Pons (tissue), 1 donor: ENCODE measurements around the gene ARID2.

Experiments
- DNase-seq: peaks from one replicate; pipeline ENCODE4 v3.0.0-alpha.2; 2016; ENCODE audit warnings: low spot score

ARID2 gene, protein sequence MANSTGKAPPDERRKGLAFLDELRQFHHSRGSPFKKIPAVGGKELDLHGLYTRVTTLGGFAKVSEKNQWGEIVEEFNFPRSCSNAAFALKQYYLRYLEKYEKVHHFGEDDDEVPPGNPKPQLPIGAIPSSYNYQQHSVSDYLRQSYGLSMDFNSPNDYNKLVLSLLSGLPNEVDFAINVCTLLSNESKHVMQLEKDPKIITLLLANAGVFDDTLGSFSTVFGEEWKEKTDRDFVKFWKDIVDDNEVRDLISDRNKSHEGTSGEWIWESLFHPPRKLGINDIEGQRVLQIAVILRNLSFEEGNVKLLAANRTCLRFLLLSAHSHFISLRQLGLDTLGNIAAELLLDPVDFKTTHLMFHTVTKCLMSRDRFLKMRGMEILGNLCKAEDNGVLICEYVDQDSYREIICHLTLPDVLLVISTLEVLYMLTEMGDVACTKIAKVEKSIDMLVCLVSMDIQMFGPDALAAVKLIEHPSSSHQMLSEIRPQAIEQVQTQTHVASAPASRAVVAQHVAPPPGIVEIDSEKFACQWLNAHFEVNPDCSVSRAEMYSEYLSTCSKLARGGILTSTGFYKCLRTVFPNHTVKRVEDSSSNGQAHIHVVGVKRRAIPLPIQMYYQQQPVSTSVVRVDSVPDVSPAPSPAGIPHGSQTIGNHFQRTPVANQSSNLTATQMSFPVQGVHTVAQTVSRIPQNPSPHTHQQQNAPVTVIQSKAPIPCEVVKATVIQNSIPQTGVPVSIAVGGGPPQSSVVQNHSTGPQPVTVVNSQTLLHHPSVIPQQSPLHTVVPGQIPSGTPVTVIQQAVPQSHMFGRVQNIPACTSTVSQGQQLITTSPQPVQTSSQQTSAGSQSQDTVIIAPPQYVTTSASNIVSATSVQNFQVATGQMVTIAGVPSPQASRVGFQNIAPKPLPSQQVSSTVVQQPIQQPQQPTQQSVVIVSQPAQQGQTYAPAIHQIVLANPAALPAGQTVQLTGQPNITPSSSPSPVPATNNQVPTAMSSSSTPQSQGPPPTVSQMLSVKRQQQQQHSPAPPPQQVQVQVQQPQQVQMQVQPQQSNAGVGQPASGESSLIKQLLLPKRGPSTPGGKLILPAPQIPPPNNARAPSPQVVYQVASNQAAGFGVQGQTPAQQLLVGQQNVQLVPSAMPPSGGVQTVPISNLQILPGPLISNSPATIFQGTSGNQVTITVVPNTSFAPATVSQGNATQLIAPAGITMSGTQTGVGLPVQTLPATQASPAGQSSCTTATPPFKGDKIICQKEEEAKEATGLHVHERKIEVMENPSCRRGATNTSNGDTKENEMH (N-terminal part only)

DNA sequence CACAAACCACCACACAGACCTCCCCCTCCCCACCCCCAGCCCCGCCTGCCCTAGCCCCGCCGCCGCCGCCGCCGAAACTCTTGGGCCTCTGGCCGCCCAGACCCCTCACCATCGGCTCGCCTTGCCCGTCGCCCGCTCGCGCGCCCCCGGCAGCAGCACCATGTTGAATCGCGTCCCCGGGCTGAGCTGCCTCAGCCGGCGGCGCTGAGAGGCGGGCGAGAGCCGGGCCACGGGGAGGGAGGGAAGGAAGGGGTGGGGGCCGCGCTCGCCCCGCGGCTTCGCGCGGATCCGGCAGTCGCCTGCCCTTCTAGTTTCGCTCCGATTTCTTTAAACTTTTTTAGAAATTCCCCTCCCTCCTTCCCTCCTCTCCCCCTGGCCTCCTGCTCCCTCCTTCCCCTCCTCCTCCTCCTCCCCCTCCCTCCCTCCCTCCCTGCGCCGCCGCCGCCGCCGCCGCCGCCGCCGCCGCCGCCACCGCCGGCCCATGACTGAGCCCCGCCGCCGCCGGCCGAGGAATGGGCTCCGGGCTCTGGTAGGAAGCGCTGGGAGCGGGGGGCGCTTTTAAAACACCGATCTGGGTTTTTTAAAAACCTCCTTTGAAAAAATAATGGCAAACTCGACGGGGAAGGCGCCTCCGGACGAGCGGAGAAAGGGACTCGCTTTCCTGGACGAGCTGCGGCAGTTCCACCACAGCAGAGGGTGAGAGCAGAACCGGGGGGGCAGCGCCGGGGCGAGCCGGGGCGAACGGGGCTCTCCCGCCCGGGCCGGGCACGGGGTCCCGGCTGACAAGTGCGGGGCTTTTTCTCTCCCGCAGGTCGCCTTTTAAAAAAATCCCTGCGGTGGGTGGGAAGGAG lies at the start of gene ARID2:
Gene ARID2, plus strand, starts transcription at position 474 of the 851 bp plus-strand sequence. Its CDS starts 131 bp downstream, at position 605.
- peak; percentile 46 for DNase-seq

DNA sequence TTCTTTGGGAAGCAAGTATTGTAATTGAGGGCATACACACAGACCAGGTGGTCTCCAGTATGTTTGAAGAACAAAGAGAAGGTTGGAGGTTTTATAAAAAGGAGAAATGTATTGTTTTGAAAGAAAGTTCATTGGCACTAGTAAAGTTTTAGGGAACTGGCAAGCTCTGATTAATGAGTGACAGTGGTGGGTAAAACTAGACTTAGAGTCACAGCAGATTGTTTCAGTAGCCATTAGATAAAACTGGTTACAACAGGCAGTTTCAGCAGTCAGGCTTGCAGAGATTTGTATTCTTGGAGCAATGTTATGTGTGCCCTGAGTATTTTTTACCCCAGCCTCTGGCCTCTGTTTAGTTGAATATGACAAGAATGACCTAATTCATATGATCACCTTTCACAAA lies 49.1 kb upstream of the ARID2 start:
- DNase-seq, result no peak

DNA sequence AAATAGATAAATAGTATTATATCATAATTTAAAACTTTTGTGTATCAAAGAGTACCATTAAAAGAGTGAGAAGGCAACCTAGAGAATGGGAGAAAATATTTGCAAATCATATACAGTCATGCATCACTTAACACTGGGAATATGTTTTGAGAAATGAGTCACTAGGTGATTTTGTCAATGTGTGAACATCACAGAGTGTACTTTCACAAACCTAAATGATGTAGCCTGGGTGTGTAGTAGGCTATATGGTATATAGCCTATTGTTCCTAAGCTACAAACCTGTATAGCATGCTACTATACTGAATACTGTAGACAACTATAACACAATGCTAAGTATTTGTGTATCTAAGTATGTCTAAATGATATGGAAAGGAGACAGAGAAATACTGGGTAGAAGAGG lies 48.0 kb upstream of the ARID2 start:
- no peak for DNase-seq

DNA sequence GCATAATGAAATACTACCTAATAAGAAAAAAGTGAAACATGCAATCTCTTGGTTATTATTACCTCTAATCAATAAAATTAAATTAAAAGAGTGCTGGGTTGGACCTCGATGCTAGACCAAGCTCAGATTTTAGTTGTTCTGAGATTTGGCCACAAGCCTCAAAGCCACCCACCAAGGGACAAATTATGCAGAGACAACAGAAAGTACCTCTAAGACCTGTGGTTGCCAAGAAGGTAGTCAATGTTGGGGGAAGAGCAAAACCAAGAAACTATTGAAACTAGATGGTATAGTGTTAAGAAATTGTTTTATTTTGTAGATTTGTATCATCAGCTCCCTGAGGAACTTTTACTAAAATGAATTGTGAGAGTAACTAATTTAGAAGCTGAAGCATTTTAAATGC lies 43.8 kb upstream of the ARID2 start:
- no peak for DNase-seq

DNA sequence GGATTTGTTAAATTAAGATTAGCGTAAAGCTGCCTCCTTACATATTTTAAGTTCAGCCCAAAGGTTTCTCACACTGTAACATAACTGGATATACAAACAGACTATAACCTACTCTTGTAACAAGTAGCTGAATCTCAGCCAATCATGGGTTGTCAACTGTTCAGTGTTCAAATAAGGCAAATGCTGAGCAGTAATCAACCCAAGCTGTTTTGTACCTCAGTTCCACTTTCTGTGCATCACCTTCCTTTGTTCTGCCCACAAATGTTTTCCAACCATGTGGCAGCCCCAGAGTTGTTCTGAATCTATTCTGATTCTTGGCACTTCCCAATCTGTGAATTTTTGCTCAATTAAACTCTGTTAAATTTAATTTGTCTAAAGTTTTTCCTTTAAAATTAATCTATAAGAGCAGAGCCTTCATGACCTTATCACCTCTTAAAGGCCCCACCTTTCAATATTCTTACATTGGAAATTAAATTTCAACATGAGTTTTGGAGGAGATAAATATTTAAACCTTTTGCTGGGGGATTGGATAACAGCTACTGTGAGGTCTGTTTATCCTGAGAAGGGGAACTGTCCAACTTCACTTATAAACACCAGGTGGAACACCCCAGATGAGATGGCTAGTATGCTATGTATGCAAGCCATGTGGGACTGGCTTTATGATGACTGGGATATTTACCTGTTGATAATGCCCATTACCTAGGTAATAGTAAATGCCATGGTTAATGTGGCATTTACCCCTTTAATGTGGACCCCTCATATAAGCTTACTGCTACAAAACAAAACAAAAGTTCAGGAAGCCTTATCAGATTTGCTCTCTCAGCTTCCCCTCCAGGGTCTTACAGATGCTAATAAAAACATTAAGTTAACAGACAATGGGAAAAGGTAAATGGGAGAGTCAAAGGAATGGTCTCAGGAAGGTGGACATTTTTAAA lies 42.2 kb upstream of the ARID2 start:
- no peak for DNase-seq

DNA sequence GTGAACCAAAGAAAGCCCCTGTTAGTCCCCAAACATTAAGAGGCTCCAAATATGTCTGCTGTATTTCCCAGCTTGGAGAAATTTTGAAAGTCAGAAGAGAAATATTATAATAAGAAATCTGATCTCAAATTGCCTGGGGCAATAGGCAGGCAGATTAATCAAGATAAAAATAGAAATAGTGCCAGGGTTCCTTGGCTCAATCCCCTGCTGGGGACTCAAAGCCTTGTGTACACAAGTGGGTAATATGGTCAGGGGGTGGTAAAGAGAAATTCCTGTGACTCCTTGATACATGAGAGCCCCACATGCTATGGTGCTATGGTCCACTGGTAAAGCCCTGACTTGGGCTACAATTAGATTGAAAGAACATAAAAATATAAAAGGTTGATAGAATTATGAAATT lies 41.3 kb upstream of the ARID2 start:
- no peak for DNase-seq

DNA sequence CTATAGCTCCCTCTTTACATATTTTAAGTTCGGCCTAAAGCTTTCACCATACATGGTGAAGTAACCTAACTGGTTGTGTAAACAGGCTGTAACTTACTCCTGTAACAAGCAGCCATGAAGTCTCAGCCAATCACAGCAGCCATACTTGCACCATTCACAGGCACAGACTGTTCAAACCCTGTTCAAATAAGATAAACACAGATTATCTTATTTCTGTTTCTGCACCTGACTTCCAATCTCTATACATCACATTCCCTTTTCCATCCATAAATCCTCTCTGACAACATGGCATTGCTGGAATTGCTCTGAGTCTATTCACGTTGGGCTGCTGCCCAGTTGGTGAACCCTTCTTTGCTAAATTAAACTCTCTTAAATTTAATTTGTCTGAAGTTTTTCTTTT lies 34.5 kb upstream of the ARID2 start:
- no peak for DNase-seq

DNA sequence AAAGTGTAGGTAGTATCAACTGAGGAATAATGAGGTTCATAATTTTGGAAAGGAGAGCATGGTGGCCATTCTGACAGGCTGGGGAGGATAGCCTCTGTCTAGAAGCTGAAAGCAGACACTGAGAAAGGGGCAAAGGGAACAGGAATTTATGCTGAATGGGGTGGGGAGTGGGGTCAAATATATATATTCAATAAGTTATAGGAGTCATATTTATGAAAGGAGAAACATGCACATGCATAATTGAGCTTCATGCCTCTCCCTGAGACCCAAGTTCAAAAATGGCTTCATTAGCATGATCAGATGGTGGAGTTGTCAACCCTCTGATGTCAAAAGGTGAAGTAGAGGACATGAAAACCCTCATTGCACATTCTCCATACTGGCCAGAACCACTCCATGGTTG lies 33.9 kb upstream of the ARID2 start:
- no peak for DNase-seq

DNA sequence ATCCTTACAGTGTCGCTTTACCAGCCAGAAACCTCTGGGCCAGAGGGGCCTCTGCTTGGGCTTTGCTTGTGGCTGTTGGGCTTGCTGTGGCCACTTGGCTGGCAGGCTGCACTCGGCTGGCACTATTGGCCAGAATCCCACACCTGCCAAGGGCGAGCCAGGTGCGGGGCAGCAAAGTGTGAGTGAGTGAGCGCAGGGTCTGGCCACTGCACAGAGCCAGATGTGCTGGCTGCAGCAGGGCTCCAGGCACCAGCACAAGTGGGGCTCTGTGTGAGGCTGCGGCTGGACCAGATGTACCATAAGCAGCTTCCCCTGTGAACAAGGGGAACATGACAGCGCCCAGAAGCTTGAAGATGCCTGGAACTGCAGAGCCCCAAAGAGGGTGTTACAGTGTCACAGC lies 33.5 kb upstream of the ARID2 start:
- DNase-seq, result no peak

DNA sequence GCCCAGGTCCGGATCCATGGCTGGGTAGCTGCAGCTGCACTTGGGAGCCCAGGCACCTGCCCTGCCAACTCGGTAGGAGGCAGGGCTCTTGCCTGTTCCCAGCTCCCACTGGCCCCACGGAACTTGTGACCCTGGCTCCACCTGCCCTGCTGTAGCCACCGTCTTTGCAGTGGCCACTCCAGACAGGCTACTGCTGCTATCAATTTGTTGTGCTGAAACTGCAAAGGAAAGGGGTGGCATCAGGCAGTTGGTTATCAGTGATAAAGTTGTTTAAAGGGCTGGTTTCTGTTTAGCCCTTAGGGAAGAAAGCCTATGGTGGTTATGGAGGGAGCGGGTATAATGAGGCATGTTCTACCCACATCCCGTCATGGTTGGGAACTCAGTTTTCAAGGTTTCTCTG lies 32.1 kb upstream of the ARID2 start:
- no peak for DNase-seq

DNA sequence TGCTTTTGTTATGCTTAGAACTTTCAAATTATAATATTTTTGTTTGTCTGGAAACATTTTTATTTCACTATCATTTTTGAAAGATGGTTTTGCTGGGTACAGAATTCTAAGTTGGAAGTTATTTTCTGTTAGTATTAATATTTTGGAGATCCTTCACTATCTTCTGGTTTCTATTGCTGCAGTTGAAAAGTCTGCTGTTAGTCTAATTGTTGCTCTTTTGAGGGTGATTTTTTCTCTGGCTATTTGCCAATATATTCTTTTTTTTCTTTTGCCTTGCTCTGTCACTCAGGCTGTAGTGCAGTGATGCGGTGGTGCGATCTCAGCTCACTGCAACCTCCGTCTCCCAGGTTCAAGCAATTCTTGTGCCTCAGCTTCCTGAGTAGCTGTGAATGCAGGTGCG lies 28.2 kb upstream of the ARID2 start:
- no peak for DNase-seq

DNA sequence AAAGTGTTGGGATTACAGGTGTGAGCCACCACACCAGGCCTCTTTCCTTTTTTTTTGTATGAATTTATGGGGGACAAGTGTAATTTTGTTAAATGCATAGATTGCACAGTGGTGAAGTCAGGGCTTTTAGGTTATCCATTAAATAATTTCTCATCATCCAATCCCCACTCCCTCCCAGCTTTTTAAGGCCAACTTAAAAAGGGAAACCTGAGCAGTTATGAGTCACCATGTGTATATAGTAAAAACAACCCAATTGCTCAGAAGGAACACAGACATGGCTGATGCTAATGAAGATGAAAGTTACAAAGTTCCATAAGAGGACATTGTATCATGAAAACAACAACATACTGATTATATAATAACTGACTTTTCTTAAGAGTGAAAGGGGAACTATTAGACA lies 25.6 kb upstream of the ARID2 start:
- no peak for DNase-seq

DNA sequence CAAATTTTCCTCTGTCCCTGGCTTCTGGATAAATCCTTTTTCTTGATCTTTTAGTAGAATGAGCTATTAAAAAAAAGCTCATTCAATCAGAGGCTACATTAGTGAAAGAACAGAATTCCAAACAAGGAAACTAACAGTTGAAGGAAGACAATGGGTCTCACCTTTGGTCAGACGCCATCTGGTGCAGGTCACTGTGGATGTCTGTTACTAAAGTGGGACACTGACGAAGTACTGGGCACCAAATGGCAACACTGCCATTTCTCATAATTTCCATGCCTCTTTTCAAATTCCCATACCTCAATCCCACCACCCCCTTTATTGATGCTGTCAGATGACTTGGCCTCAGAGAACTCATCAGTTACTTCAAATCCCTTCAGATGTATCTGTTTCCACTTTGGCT lies 24.5 kb upstream of the ARID2 start:
- DNase-seq, result no peak

DNA sequence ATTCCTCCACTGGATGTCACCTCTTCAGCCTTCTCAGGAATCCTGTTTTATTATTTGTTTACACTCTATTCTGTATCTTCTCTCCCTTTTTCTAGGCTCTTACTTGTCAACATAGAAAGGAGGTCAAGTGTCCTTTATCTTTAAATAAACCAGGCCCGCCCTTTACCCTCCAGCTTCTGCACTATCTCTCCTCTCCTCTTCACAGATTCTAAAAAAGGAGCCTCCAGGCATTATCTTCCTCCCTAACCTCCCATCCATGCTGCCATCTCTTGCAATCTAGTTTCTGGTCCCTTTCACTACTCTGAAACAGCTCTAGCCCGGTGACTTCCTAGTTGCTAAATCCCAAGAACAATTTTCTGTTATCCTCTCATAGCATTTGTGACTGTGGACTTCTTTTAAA lies 24.1 kb upstream of the ARID2 start:
- no peak for DNase-seq

DNA sequence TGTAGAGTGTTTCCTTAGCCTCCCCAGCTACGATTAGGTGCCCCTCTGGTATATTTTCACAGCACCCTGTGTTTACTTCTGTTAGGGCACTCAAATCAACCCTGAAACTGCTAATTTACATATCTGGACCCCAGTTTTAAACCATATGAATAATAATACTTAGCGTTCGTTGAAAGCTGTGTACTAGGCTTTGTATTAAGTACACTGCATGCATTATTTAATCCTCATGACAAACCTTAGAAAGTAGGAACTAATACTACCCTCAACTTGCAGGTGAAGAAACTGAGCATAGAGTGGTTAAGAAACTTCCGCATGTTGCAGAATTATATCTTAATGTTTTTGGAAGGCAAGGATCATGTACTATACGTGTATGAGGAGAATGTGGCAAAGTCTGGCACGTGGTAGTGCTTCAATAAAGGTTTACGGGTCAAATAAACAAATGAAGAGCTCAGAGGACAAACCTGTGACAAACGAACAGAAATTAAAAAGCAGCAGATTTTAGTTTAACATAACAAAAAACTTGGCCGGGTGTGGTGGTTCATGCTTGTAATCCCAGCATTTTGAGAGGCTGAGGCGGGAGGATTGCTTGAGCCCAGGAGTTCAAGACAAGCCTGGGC lies 22.2 kb upstream of the ARID2 start:
- no peak for DNase-seq

DNA sequence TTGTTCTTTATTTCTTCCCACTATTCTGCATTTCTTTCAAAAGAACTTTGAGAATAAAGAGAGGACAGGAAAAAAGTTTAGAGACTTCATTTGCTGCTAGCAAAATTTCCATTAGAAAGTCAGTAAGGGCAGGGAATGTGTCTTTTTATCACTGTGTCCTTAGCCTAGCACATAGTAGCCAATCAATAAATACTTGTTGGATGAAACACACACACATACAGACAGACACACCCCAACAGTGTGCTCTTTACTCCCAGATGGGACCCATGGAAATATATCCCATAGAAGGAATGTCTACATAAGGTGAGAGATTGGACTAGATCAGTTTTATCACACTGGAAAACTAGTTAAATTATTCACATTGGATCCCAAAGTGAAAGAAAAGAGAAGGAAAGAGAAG lies 21.1 kb upstream of the ARID2 start:
- no peak for DNase-seq

DNA sequence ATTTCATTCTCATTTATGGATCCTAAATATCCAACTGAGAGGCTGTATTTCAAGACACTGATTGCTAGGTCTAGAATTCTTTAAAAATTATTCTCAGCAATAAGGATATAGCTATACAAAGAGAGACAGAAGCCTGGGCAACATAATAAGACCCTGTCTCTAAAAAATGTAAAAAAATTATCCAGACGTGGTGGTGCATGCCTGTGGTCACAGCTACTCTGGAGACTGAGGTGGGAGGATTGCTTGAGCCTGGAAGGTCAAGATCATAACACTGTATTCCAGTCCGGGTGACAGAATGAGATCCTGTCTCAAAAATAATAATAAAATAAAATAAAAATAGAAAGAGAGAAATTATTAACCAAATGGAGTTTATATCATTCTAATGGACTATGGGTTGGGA lies 20.6 kb upstream of the ARID2 start:
- no peak for DNase-seq

DNA sequence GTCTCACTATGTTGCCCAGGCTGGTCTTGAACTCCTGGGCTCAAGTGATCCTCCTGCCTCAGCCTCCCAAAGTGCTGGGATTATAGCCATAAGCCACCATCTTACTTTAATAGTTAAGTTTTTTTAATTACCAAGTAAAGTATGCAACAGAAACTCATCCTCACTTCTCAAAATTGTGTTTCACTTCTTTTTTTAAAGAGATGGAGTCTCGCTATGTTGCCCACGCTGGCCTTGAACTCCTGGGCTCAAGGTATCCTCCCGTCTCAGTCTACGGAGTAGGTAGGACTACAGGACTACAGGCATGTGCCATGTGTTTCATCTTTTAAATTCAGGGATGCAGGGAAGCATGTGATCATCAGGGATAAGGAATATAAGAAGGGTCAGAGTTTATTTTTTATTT lies 17.2 kb upstream of the ARID2 start:
- no peak for DNase-seq

DNA sequence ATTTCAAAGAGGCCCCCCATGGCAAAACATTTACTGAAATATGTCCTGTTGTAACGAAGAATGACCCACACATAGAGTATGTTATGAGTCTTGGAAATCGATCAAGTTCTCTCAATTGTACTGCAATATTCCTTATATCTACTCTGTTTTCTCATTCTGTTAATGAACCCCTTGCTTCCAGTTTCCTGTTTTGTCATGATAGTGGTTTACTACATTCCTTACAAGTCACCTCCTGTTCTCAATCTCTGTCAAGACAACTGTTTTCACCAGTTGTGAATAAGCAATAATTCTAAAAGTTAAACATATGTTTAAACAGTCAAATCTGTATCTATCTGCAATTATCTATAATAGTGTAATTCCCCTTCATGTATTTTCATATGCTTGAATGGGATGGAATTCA lies 16.4 kb upstream of the ARID2 start:
- no peak for DNase-seq

DNA sequence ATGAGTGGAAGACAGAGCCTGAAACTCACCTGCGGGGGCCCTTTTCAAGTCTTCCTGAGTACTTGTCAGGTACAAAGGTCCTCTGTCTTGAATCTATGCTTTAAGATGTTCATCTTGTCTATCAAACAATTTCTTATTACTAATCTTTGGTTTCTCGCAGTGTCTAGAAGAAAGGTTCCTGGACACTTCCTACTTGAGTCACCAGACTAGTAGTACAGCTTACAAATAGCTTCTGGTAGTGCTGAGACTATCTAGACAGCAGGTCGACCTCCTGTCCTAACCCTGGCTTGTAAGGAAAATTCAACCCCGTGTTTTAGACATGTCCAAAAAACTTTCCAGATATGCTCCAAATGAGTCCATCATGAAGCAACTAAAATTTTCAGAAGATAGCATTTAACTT lies 11.2 kb upstream of the ARID2 start:
- no peak for DNase-seq
